ENCODE data around the gene CTH. TPM values are rescaled to one million over a fixed set of nuclear protein-coding genes. Genes with fewer than 3 reads are reported as not detected.

Gene CTH
- polyA plus RNA-seq, 1 of the 3 experiments (the other 2 are of a cell fraction) = 3.9 TPM

GRCh38 chr1:70401974-70402373 is 9.1 kb upstream of the CTH start:
- no peaks in the 10 kb centered on the region for H3F3A ChIP-seq (replicated peaks; ENCODE audit: insufficient read depth)
- no peaks in the 10 kb centered on the region for H3K9me3 ChIP-seq
- no peak for DNase-seq
- WGBS (ENCODE audit: low lambda C conversion rate) = no CpG with 5 or more reads among the region's 1 CpG
- no peak overlapping the region for H3K4me3 ChIP-seq (ENCODE audit: low read depth in 2 of 2, low read length in 1 of 2)
- H3K9me2 ChIP-seq = no peaks in the 10 kb centered on the region
- H2AFZ ChIP-seq (ENCODE audit: low read depth) = no peak overlapping the region
- no peaks in the 10 kb centered on the region for H3K4me1 ChIP-seq (ENCODE audit: control insufficient read depth in 1 of 2, insufficient read depth in 2 of 2, low read depth in 1 of 2, low read length in 1 of 2)
- H3K27ac ChIP-seq (ENCODE audit: low read depth in 2 of 2, low read length in 1 of 2) = no peak overlapping the region
- no peaks in the 10 kb centered on the region for H3K36me3 ChIP-seq (replicated peaks in 1 of 2; ENCODE audit: control insufficient read depth in 1 of 2, insufficient read depth in 2 of 2, low read length in 1 of 2)
- no peaks in the 10 kb centered on the region for H3K27me3 ChIP-seq (ENCODE audit: insufficient read depth)
- H3K4me2 ChIP-seq = no peak overlapping the region
- POLR2A ChIA-PET = no interaction called here
- TF ChIP-seq FOXJ3 (CRISPR knock-in tag; IDR thresholded peaks at IDR 0.05) = no peak
- no peak for TF ChIP-seq RCOR1 (IDR thresholded peaks at IDR 0.05; ENCODE audit: low read length)
- TF ChIP-seq TEAD4 (IDR thresholded peaks at IDR 0.05; ENCODE audit: borderline replicate concordance, insufficient read depth) = no peak
- TF ChIP-seq POLR2AphosphoS5 (IDR thresholded peaks at IDR 0.05; ENCODE audit: low read depth, low read length) = no peak
- TF ChIP-seq TAF1 (IDR thresholded peaks at IDR 0.05; ENCODE audit: borderline replicate concordance, low read depth, low read length) = no peak
- no peak for TF ChIP-seq SIN3A (IDR thresholded peaks at IDR 0.05; ENCODE audit: borderline replicate concordance, low read depth, low read length)
- TF ChIP-seq YY1 (IDR thresholded peaks at IDR 0.05; ENCODE audit: low read depth) = no peak
- no peak for TF ChIP-seq GATA2 (CRISPR knock-in tag; IDR thresholded peaks at IDR 0.05)
- TF ChIP-seq MXI1 (IDR thresholded peaks at IDR 0.05; ENCODE audit: low read depth, low read length) = no peak
- no peak for TF ChIP-seq IRF3 (IDR thresholded peaks at IDR 0.05; ENCODE audit: low read depth, low read length)
- no peak for TF ChIP-seq ELF1 (IDR thresholded peaks at IDR 0.05)
- no peak for TF ChIP-seq CHD2 (IDR thresholded peaks at IDR 0.05; ENCODE audit: low read length, partially characterized antibody)
- TF ChIP-seq RFX5 (IDR thresholded peaks at IDR 0.05; ENCODE audit: low read length) = no peak
- no peak for TF ChIP-seq FOSL2 (IDR thresholded peaks at IDR 0.05; ENCODE audit: borderline replicate concordance, low read depth)
- no peak for TF ChIP-seq TCF12 (IDR thresholded peaks at IDR 0.05)
- no peak for TF ChIP-seq FOXM1 (IDR thresholded peaks at IDR 0.05; ENCODE audit: low read depth)
- CTCF ChIA-PET = interaction anchor here (0.9 kb wide), 1 partner anchor 9 kb away, joined by 3 read pairs; no protein-coding TSS in a partner anchor
- H4K20me1 ChIP-seq (ENCODE audit: insufficient read depth) = no peaks in the 10 kb centered on the region
- H3K79me2 ChIP-seq (ENCODE audit: insufficient read depth) = no peaks in the 10 kb centered on the region
- no peak overlapping the region for H3K9ac ChIP-seq

GRCh38 chr1:70403759-70404158 is 7.3 kb upstream of the CTH start:
- no peak overlapping the region for H3K4me3 ChIP-seq (ENCODE audit: low read depth in 2 of 2, low read length in 1 of 2)
- no peaks in the 10 kb centered on the region for H3K36me3 ChIP-seq (replicated peaks in 1 of 2; ENCODE audit: control insufficient read depth in 1 of 2, insufficient read depth in 2 of 2, low read length in 1 of 2)
- no peak for DNase-seq
- ChIA-PET POLR2A (no interaction called here), CTCF (no interaction called here)
- no peak overlapping the region for H3K9ac ChIP-seq
- H3F3A ChIP-seq (replicated peaks; ENCODE audit: insufficient read depth) = no peaks in the 10 kb centered on the region
- H3K27ac ChIP-seq (ENCODE audit: low read depth in 2 of 2, low read length in 1 of 2) = no peak overlapping the region
- H3K9me3 ChIP-seq = no peaks in the 10 kb centered on the region
- H4K20me1 ChIP-seq (ENCODE audit: insufficient read depth) = no peaks in the 10 kb centered on the region
- H3K27me3 ChIP-seq (ENCODE audit: insufficient read depth) = no peaks in the 10 kb centered on the region
- 74% methylated on average over 2 of the region's 2 CpGs for WGBS (ENCODE audit: low lambda C conversion rate)
- no peak for TF ChIP-seq CHD2 (IDR thresholded peaks at IDR 0.05; ENCODE audit: low read length, partially characterized antibody)
- no peak for TF ChIP-seq SIN3A (IDR thresholded peaks at IDR 0.05; ENCODE audit: borderline replicate concordance, low read depth, low read length)
- no peak for TF ChIP-seq MXI1 (IDR thresholded peaks at IDR 0.05; ENCODE audit: low read depth, low read length)
- no peak for TF ChIP-seq NFIC (IDR thresholded peaks at IDR 0.05; ENCODE audit: borderline replicate concordance)
- no peak for TF ChIP-seq PBX3 (IDR thresholded peaks at IDR 0.05)
- TF ChIP-seq TEAD4 (IDR thresholded peaks at IDR 0.05; ENCODE audit: borderline replicate concordance, insufficient read depth) = no peak
- no peak for TF ChIP-seq FOSL2 (IDR thresholded peaks at IDR 0.05; ENCODE audit: borderline replicate concordance, low read depth)
- TF ChIP-seq IRF3 (IDR thresholded peaks at IDR 0.05; ENCODE audit: low read depth, low read length) = no peak
- TF ChIP-seq CTCF (IDR thresholded peaks at IDR 0.05) = no peak
- no peak for TF ChIP-seq JUND (IDR thresholded peaks at IDR 0.05)
- H3K4me2 ChIP-seq = no peak overlapping the region
- H2AFZ ChIP-seq (ENCODE audit: low read depth) = no peak overlapping the region
- H3K4me1 ChIP-seq (ENCODE audit: control insufficient read depth in 1 of 2, insufficient read depth in 2 of 2, low read depth in 1 of 2, low read length in 1 of 2) = no peaks in the 10 kb centered on the region
- no peaks in the 10 kb centered on the region for H3K79me2 ChIP-seq (ENCODE audit: insufficient read depth)
- no peaks in the 10 kb centered on the region for H3K9me2 ChIP-seq

Data from SK-N-SH (cell line).